Hepatocyte (in vitro differentiated cells): Measurements from ENCODE around the gene DSCAML1.

Source experiments
- EZH2 ChIP-seq: fragments of 200-600 bp; sonication (generic); IDR thresholded peaks from 2 replicates; pipeline ENCODE4 v1.6.1; 2016; ENCODE audit warnings: antibody characterized with exemption, mild to moderate bottlenecking, borderline replicate concordance
- EZH2phosphoT487 ChIP-seq: fragments of 200-600 bp; sonication (generic); IDR thresholded peaks from one replicate; pipeline ENCODE4 v1.6.1; 2018; ENCODE audit warnings: antibody characterized with exemption, mild to moderate bottlenecking, low read depth, moderate library complexity; ENCODE audit not compliant: unreplicated experiment, severe bottlenecking
- TF ChIP-seq, protein P1 (sequence below): fragments of 200-600 bp; sonication (generic); IDR thresholded peaks from 2 replicates; pipeline ENCODE4 v1.5.1; 2016; ENCODE audit warnings: antibody characterized with exemption, mild to moderate bottlenecking; ENCODE audit not compliant: poor library complexity

DNA sequence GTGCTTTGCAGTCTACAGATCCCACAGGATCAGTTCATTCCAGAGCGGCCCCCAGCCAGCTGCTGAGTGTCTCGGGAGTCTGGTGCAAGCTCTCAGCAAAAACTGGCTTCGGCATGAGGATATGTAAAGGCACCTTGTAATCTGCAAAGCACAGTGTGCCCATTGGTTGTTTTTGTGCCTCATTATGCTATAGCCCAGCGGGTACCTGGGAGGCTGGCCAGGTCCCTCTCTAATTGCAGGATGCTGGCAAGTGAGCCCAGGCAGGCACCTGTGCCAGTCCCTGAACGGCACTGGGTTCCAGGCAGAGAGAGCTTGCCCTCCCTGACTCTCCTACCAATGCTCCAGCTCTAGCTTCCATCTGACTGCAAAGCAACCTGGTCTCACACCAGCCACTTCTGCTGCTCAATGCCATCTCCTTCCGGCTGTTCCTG lies 128.7 kb downstream of the DSCAML1 start:
- TF ChIP-seq, protein P1, sequence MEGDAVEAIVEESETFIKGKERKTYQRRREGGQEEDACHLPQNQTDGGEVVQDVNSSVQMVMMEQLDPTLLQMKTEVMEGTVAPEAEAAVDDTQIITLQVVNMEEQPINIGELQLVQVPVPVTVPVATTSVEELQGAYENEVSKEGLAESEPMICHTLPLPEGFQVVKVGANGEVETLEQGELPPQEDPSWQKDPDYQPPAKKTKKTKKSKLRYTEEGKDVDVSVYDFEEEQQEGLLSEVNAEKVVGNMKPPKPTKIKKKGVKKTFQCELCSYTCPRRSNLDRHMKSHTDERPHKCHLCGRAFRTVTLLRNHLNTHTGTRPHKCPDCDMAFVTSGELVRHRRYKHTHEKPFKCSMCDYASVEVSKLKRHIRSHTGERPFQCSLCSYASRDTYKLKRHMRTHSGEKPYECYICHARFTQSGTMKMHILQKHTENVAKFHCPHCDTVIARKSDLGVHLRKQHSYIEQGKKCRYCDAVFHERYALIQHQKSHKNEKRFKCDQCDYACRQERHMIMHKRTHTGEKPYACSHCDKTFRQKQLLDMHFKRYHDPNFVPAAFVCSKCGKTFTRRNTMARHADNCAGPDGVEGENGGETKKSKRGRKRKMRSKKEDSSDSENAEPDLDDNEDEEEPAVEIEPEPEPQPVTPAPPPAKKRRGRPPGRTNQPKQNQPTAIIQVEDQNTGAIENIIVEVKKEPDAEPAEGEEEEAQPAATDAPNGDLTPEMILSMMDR: no peak
- TF ChIP-seq EZH2 (no peak), EZH2phosphoT487 (no peak)
